MM.1S (cell line): ENCODE results near the gene DUSP19.

Experiments
- DNase-seq: peaks from one replicate; pipeline ENCODE4 v3.0.0-alpha.2; 2015
- H2AFZ ChIP-seq: fragments of 300-600 bp; sonication (generic); 2 replicates; pipeline ENCODE4 v1.6.0; 2016; ENCODE audit warnings: antibody characterized with exemption, low read length
- H3F3A ChIP-seq: fragments of 300-600 bp; sonication (generic); 2 replicates; pipeline ENCODE4 v1.6.1; 2016; ENCODE audit warnings: mild to moderate bottlenecking, antibody characterized with exemption, low read length, moderate library complexity, mixed read lengths; ENCODE audit not compliant: insufficient read depth
- H3K27ac ChIP-seq: fragments of 300-600 bp; sonication (generic); 2 replicates; pipeline ENCODE4 v1.5.1; 2016; ENCODE audit warnings: mild to moderate bottlenecking, low read length
- H3K27me3 ChIP-seq: fragments of 300-600 bp; sonication (generic); replicated peaks from 2 replicates; pipeline ENCODE4 v1.6.0; 2016; ENCODE audit warnings: low read length; ENCODE audit not compliant: insufficient read depth
- H3K36me3 ChIP-seq: fragments of 300-600 bp; sonication (generic); replicated peaks from 2 replicates; pipeline ENCODE4 v1.6.1; 2016; ENCODE audit warnings: mild to moderate bottlenecking, low read length, mixed read lengths; ENCODE audit not compliant: insufficient read depth
- H3K4me1 ChIP-seq: fragments of 300-600 bp; sonication (generic); 2 replicates; pipeline ENCODE4 v1.6.1; 2016; ENCODE audit warnings: low read length, mixed read lengths
- H3K4me2 ChIP-seq: fragments of 300-600 bp; sonication (generic); 2 replicates; pipeline ENCODE4 v1.6.0; 2016; ENCODE audit warnings: low read depth, low read length
- H3K4me3 ChIP-seq: fragments of 300-600 bp; sonication (generic); 2 replicates; pipeline ENCODE4 v1.5.1; 2016; ENCODE audit warnings: low read length, mixed read lengths
- H3K79me2 ChIP-seq: fragments of 300-600 bp; sonication (generic); 2 replicates; pipeline ENCODE4 v1.6.1; 2016; ENCODE audit warnings: mixed run types, low read length, mixed read lengths
- H3K9ac ChIP-seq: fragments of 300-600 bp; sonication (generic); 2 replicates; pipeline ENCODE4 v1.6.1; 2016; ENCODE audit warnings: low read length, mixed read lengths
- H3K9me2 ChIP-seq: fragments of 300-600 bp; sonication (generic); replicated peaks from 2 replicates; pipeline ENCODE4 v1.6.1; 2016; ENCODE audit warnings: mild to moderate bottlenecking, low read length, mixed read lengths; ENCODE audit not compliant: insufficient read depth
- H3K9me3 ChIP-seq: fragments of 300-600 bp; sonication (generic); replicated peaks from 2 replicates; pipeline ENCODE4 v1.6.1; 2016; ENCODE audit warnings: mild to moderate bottlenecking, low read length, mixed read lengths; ENCODE audit not compliant: insufficient read depth
- H4K20me1 ChIP-seq: fragments of 300-600 bp; sonication (generic); 2 replicates; pipeline ENCODE4 v1.6.1; 2016; ENCODE audit warnings: mild to moderate bottlenecking, low read length, moderate library complexity, mixed read lengths; ENCODE audit not compliant: insufficient read depth
- EZH2 ChIP-seq: fragments of 300-600 bp; sonication (generic); optimal IDR thresholded peaks from 2 replicates; pipeline ENCODE3; 2017; ENCODE audit warnings: low read depth, mild to moderate bottlenecking, antibody characterized with exemption, low read length, mixed read lengths
- EZH2phosphoT487 ChIP-seq: fragments of 300-600 bp; sonication (generic); IDR thresholded peaks from 2 replicates; pipeline ENCODE4 v1.6.1; 2018; ENCODE audit warnings: antibody characterized with exemption, low read length
- TF ChIP-seq, protein P1 (sequence below): fragments of 300-600 bp; sonication (generic); IDR thresholded peaks from 2 replicates; pipeline ENCODE4 v1.5.1; 2016; ENCODE audit warnings: antibody characterized with exemption, low read length, mixed read lengths

DUSP19 gene

DNA sequence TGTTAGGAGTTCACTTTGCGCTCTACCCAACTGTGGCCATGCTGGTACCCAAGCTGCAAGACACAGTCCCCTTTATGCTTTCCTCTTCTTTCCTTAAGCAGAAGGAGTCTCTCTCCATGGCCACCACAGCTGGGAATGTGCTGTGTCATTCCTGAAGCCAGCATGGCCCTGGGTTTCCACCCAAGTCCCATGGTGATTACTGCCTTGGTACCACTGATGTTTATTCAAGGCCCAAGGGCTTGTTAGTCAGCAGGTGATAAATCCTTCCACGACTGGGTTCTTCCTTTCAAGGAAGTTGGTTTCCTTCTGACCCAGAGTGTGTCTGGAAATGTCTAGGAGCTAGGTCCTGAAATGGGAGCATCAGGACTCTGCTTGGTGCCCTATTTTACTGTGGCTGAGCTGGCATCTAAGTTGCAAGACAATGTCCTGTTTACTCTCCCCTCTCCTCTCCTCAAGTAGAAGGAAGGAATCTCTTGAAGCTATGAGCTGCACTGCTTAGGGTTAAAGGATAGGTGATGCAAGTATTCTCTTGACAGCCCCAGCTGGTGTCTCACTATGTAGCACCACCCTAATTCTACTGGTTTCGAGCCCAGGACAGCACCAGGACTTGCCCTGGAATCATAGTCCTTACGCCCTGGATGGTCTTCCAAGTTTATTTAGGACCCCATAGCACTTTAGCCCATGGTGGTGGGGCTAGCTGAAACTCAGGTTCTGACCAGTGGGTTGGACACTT is 27.0 kb downstream of the DUSP19 start:
- Histone ChIP-seq H3K9me2 (no peaks in the 10 kb centered on the region), H2AFZ (no peak overlapping the region), H3K9ac (no peak overlapping the region), H3K9me3 (no peaks in the 10 kb centered on the region), H4K20me1 (no peaks in the 10 kb centered on the region), H3K4me1 (no peaks in the 10 kb centered on the region), H3K36me3 (no peaks in the 10 kb centered on the region), H3K4me3 (no peak overlapping the region), H3F3A (no peaks in the 10 kb centered on the region), H3K4me2 (no peak overlapping the region), H3K27me3 (no peaks in the 10 kb centered on the region), H3K79me2 (no peaks in the 10 kb centered on the region), H3K27ac (no peak overlapping the region)
- TF ChIP-seq, protein P1, sequence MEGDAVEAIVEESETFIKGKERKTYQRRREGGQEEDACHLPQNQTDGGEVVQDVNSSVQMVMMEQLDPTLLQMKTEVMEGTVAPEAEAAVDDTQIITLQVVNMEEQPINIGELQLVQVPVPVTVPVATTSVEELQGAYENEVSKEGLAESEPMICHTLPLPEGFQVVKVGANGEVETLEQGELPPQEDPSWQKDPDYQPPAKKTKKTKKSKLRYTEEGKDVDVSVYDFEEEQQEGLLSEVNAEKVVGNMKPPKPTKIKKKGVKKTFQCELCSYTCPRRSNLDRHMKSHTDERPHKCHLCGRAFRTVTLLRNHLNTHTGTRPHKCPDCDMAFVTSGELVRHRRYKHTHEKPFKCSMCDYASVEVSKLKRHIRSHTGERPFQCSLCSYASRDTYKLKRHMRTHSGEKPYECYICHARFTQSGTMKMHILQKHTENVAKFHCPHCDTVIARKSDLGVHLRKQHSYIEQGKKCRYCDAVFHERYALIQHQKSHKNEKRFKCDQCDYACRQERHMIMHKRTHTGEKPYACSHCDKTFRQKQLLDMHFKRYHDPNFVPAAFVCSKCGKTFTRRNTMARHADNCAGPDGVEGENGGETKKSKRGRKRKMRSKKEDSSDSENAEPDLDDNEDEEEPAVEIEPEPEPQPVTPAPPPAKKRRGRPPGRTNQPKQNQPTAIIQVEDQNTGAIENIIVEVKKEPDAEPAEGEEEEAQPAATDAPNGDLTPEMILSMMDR, result no peak
- no peak for TF ChIP-seq EZH2phosphoT487
- no peak for TF ChIP-seq EZH2
- DNase-seq, result no peak

DNA sequence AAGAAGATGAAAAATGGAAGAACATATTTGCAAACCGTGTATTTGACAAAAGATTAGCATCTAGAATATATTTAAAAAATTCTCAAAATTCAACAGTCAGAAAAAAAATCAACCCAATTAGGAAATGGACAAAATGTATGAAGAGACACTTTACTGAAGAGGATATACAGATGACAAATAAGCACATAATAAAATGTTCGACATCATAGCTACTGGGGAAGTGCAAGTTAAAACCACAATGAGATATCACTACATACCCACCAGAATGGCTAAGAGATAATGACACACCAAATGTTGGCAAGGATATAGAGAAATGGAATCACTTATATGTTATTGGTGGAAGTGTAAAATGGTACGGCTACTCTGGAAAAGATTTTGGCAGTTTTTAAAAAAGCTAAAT is 34.0 kb downstream of the DUSP19 start:
- H3K27me3 ChIP-seq, result no peaks in the 10 kb centered on the region
- no peak overlapping the region for H3K4me3 ChIP-seq
- no peaks in the 10 kb centered on the region for H3K9me3 ChIP-seq
- no peaks in the 10 kb centered on the region for H3K36me3 ChIP-seq
- no peak overlapping the region for H3K4me2 ChIP-seq
- H3K9ac ChIP-seq, result no peak overlapping the region
- H4K20me1 ChIP-seq, result no peaks in the 10 kb centered on the region
- H3K9me2 ChIP-seq, result no peaks in the 10 kb centered on the region
- no peak overlapping the region for H2AFZ ChIP-seq
- H3K27ac ChIP-seq, result no peak overlapping the region
- no peak for DNase-seq
- H3F3A ChIP-seq, result no peaks in the 10 kb centered on the region
- TF ChIP-seq, protein P1, result no peak
- no peak for TF ChIP-seq EZH2phosphoT487
- TF ChIP-seq EZH2, result no peak
- no peaks in the 10 kb centered on the region for H3K79me2 ChIP-seq
- H3K4me1 ChIP-seq, result no peaks in the 10 kb centered on the region

DNA sequence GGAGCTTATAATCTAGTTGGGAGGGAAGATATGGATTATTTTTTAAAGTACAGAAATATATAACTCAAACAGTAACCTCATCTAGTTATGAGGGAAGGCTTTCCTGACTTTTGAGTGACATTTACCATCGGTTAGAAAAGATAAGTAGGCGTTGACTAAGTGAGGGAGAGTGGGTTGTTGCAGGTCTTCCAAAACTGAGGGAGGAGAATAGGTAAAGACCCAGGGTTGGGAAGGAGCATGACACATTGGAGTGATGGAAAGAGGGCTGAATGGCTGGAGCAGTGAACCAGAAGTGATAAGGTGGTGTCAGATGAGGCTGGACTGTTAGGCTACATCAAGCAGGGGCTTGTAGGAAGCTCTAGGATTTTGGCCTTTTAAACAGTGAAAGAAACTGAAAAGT is 35.1 kb downstream of the DUSP19 start:
- Histone ChIP-seq H3K4me3 (no peak overlapping the region), H3K27ac (no peak overlapping the region), H3K27me3 (no peaks in the 10 kb centered on the region), H3K9ac (no peak overlapping the region), H3K36me3 (no peaks in the 10 kb centered on the region), H3K79me2 (no peaks in the 10 kb centered on the region), H3F3A (no peaks in the 10 kb centered on the region), H3K4me1 (no peaks in the 10 kb centered on the region), H2AFZ (no peak overlapping the region), H3K9me3 (no peaks in the 10 kb centered on the region), H4K20me1 (no peaks in the 10 kb centered on the region), H3K4me2 (no peak overlapping the region), H3K9me2 (no peaks in the 10 kb centered on the region)
- DNase-seq, result no peak
- TF ChIP-seq EZH2, result no peak
- TF ChIP-seq EZH2phosphoT487, result no peak
- TF ChIP-seq, protein P1, result no peak
